Endothelial cell of umbilical vein (primary cell): Measurements from ENCODE around the gene MEIOB. TPM values are rescaled to one million over a fixed set of nuclear protein-coding genes. Genes with fewer than 3 reads are reported as not detected.

Source experiments
- BruUV-seq: library from RNA; stranded (reverse); fragments of 400-500 nt; replicated peaks from 2 replicates; lab custom pipeline; 2021; lab: Mats Ljungman, UMichigan
- CTCF ChIA-PET: fragments of 300-600, 350-600 bp; sonication (Branson Sonifier 250); formaldehyde crosslinking; loops from one replicate; lab custom pipeline; 2021; ENCODE audit warnings: antibody characterized with exemption, inconsistent platforms; lab: Charles Lee
- POLR2A ChIA-PET: fragments of 300-600, 350-600 bp; sonication (Branson Sonifier 250); formaldehyde crosslinking; loops from one replicate; lab custom pipeline; 2021; ENCODE audit warnings: antibody characterized with exemption, inconsistent platforms; lab: Charles Lee
- DNase-seq: peaks from one replicate; pipeline ENCODE4 v3.0.0-alpha.2; 2011; ENCODE audit warnings: low read depth, low spot score
- FAIRE-seq: peaks from 2 replicates; lab custom pipeline; 2011; peaks lifted over from hg19 to GRCh38; lab: Jason Lieb, UNC
- H2AFZ ChIP-seq: 2 replicates; pipeline ENCODE4 v1.6.0; 2012; ENCODE audit warnings: low read depth, low read length, control low read depth, inconsistent platforms
- H3K27ac ChIP-seq: 2 replicates; pipeline ENCODE4 v1.5.1; 2011; ENCODE audit warnings: low read depth, mild to moderate bottlenecking, control low read depth, low read length, moderate library complexity; ENCODE audit not compliant: insufficient read depth
- H3K27me3 ChIP-seq, 2 experiments: 2 replicates each; pipeline versions ENCODE4 v1.6.0 to v1.6.1; 2011; ENCODE audit warnings: low read length in 2 of 2, mixed read lengths in 1 of 2; ENCODE audit not compliant: control insufficient read depth in 2 of 2, insufficient read depth in 2 of 2
- H3K36me3 ChIP-seq, 2 experiments: 2 replicates in 1 of 2; 3 replicates in 1 of 2; pipeline ENCODE4 v1.5.1; 2011; ENCODE audit warnings: low read length in 2 of 2, mild to moderate bottlenecking in 1 of 2, moderate library complexity in 1 of 2; ENCODE audit not compliant: control insufficient read depth in 2 of 2, insufficient read depth in 2 of 2; ENCODE audit errors: extremely low read depth in 1 of 2
- H3K4me1 ChIP-seq: 3 replicates; pipeline ENCODE4 v1.5.1; 2011; ENCODE audit warnings: mild to moderate bottlenecking, low read length; ENCODE audit not compliant: control insufficient read depth, insufficient read depth; ENCODE audit errors: extremely low read depth
- H3K4me2 ChIP-seq: 2 replicates; pipeline ENCODE4 v1.6.1; 2011; ENCODE audit warnings: low read length, control low read depth, mixed read lengths; ENCODE audit not compliant: insufficient read depth
- H3K4me3 ChIP-seq, 3 experiments: fragments of 200-600 bp in 1 of 3; sonication (generic), shearing (Covaris generic) in 1 of 3; replicated peaks in 1 of 3; 2 replicates each; pipeline ENCODE4 v1.5.1; 2011 to 2016; ENCODE audit warnings: control low read depth in 3 of 3, low read length in 3 of 3, mild to moderate bottlenecking in 2 of 3, inconsistent platforms in 1 of 3, low read depth in 1 of 3, moderate library complexity in 1 of 3; ENCODE audit not compliant: insufficient read depth in 1 of 3
- H3K79me2 ChIP-seq: 2 replicates; pipeline ENCODE4 v1.6.0; 2012; ENCODE audit warnings: low read length, inconsistent platforms; ENCODE audit not compliant: control insufficient read depth, insufficient read depth
- H3K9ac ChIP-seq: replicated peaks from 2 replicates; pipeline ENCODE3; 2011; ENCODE audit warnings: low read length, control low read depth; ENCODE audit not compliant: insufficient read depth; ENCODE audit errors: extremely low read depth
- H3K9me1 ChIP-seq: replicated peaks from 3 replicates; pipeline ENCODE4 v1.6.0; 2011; ENCODE audit warnings: mild to moderate bottlenecking, low read length; ENCODE audit not compliant: control insufficient read depth, insufficient read depth; ENCODE audit errors: extremely low read depth
- H3K9me3 ChIP-seq: replicated peaks from 2 replicates; pipeline ENCODE4 v1.5.1; 2012; ENCODE audit warnings: low read length, inconsistent platforms; ENCODE audit not compliant: control insufficient read depth, insufficient read depth
- H4K20me1 ChIP-seq: replicated peaks from 2 replicates; pipeline ENCODE3; 2011; ENCODE audit warnings: mild to moderate bottlenecking, low read length; ENCODE audit not compliant: control insufficient read depth, insufficient read depth; ENCODE audit errors: extremely low read depth
- EZH2 ChIP-seq: IDR thresholded peaks from 2 replicates; pipeline ENCODE4 v1.6.1; 2012; ENCODE audit warnings: borderline replicate concordance, low read depth, mild to moderate bottlenecking, moderate library complexity, low read length, inconsistent platforms; ENCODE audit not compliant: severe bottlenecking
- FOS ChIP-seq: IDR thresholded peaks from 2 replicates; pipeline ENCODE4 v1.6.1; 2011; ENCODE audit warnings: mild to moderate bottlenecking, low read length, moderate library complexity, borderline replicate concordance; ENCODE audit not compliant: insufficient read depth
- GATA2 ChIP-seq: IDR thresholded peaks from 2 replicates; pipeline ENCODE4 v1.7.0; 2011; ENCODE audit warnings: low read depth, mild to moderate bottlenecking, moderate library complexity, mixed read lengths, low read length; ENCODE audit not compliant: insufficient read length, insufficient read depth
- MYC ChIP-seq: IDR thresholded peaks from one replicate; pipeline ENCODE4 v1.6.1; 2011; ENCODE audit warnings: mild to moderate bottlenecking, low read depth, low read length
- POLR2A ChIP-seq: IDR thresholded peaks from 2 replicates; pipeline ENCODE4 v1.6.1; 2012; ENCODE audit warnings: low read depth, mild to moderate bottlenecking, control low read depth, low read length
- POLR2AphosphoS5 ChIP-seq: IDR thresholded peaks from 2 replicates; pipeline ENCODE4 v1.6.1; 2012; ENCODE audit warnings: low read depth, mild to moderate bottlenecking, control low read depth, low read length, moderate library complexity; ENCODE audit not compliant: insufficient read depth
- dilution Hi-C: fragments of 300-500 bp; cut with MboI; formaldehyde crosslinking; loops from one replicate; pipeline ENCODE4 v1.15.0; 2019; ENCODE audit warnings: low sequenced_read_pairs; ENCODE audit not compliant: extremely low pct_ligation_motif_present
- intact Hi-C: fragments of 100-400 bp; cut with micrococcal nuclease; formaldehyde crosslinking; loops from one replicate; pipeline ENCODE4 v1.10.0; 2022
- polyA plus RNA-seq, 4 experiments: library from polyadenylated mRNA; depleted of rRNA in 3 of 4; stranded (reverse) in 3 of 4; unstranded in 1 of 4; fragments of >200 nt; gene quantifications; 2 replicates each; pipeline versions ENCODE4 v1.2.1 to v1.2.3, GENCODE V29; 2011 to 2012; ENCODE audit warnings: missing spikeins in 1 of 4
- total RNA-seq: library from RNA; stranded (reverse); gene quantifications from 2 replicates; pipeline ENCODE4 v1.2.3, GENCODE V29; 2021
- TF ChIP-seq, protein P1 (sequence below): IDR thresholded peaks from 2 replicates; pipeline ENCODE4 v1.6.1; 2011; ENCODE audit not compliant: insufficient read depth, insufficient read length
- TF ChIP-seq, protein P2 (sequence below), 2 donors: IDR thresholded peaks; 1 replicate in 1 of 2; 2 replicates in 1 of 2; pipeline ENCODE4 v1.5.1; 2011; ENCODE audit warnings: low read length in 2 of 2, mild to moderate bottlenecking in 2 of 2, moderate library complexity in 2 of 2, control low read depth in 1 of 2, inconsistent platforms in 1 of 2, low read depth in 1 of 2; ENCODE audit not compliant: insufficient read depth in 1 of 2; ENCODE audit errors: extremely low read depth in 1 of 2

Gene MEIOB
- total and polyA plus RNA-seq, 2 donors (not counting 3 experiments of a cell fraction or from before 2014, with no cell fraction given), result 0.04 TPM; not detected in 1

DNA sequence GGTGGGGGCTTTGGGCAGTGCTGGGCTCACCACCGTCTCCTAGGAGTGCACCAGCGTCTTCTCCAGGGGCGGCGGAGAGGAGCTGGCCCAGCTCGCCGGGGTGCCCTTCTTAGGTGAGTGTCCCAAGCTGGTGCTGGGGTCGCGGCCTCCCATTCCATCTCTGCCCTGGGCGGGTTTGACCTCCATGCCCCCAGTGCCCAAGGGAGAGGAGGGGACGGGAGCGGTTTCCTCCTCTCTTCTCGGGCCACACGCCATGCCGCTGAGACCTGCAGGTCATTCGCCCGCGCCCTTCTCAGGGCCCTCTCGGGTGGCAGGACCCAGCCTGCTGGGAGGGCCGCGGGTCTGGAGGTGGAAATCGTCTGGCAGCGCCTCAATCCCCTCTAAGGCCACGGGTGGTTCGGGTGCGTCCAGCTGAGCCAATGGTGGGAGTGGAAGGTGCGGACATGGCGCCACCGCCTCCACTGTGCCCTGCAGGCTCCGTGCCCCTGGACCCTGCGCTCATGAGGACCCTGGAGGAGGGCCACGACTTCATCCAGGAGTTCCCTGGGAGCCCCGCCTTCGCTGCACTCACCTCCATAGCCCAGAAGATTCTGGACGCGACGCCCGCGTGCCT lies 83.8 kb downstream of the MEIOB start:
- FAIRE-seq (no peak), DNase-seq (no peak)
- no peak overlapping the region for H3K27ac ChIP-seq
- no TSS peak for BruUV-seq
- peaks cover 5% of the 10 kb centered on the region for H3K4me1 ChIP-seq
- intact Hi-C loops, result loop anchor here (10.0 kb wide), 1 partner anchor 483 kb away; the partner anchor contains the start of gene UBE2I
- H3K36me3 ChIP-seq, result peaks cover 0 to 23% of the 10 kb centered on the region in 2 experiments
- dilution Hi-C loops, result no loop called here
- H3K4me3 ChIP-seq, result no peak overlapping the region
- H3K27me3 ChIP-seq, result no peaks in the 10 kb centered on the region
- H3K9me3 ChIP-seq, result no peaks in the 10 kb centered on the region
- ChIA-PET POLR2A (no interaction called here), CTCF (no interaction called here)
- H3K79me2 ChIP-seq, result peaks cover 23% of the 10 kb centered on the region
- no peaks in the 10 kb centered on the region for H4K20me1 ChIP-seq
- no peak for TF ChIP-seq GATA2
- TF ChIP-seq POLR2AphosphoS5, result no peak
- TF ChIP-seq, protein P1, sequence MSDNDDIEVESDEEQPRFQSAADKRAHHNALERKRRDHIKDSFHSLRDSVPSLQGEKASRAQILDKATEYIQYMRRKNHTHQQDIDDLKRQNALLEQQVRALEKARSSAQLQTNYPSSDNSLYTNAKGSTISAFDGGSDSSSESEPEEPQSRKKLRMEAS, result no peak
- TF ChIP-seq FOS, result no peak
- TF ChIP-seq, protein P2, sequence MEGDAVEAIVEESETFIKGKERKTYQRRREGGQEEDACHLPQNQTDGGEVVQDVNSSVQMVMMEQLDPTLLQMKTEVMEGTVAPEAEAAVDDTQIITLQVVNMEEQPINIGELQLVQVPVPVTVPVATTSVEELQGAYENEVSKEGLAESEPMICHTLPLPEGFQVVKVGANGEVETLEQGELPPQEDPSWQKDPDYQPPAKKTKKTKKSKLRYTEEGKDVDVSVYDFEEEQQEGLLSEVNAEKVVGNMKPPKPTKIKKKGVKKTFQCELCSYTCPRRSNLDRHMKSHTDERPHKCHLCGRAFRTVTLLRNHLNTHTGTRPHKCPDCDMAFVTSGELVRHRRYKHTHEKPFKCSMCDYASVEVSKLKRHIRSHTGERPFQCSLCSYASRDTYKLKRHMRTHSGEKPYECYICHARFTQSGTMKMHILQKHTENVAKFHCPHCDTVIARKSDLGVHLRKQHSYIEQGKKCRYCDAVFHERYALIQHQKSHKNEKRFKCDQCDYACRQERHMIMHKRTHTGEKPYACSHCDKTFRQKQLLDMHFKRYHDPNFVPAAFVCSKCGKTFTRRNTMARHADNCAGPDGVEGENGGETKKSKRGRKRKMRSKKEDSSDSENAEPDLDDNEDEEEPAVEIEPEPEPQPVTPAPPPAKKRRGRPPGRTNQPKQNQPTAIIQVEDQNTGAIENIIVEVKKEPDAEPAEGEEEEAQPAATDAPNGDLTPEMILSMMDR (IDR thresholded peaks at IDR 0.05; ENCODE audit: extremely low read depth in 1 of 2, insufficient read depth in 1 of 2, low read depth in 1 of 2, low read length in 2 of 2), result no peak
- TF ChIP-seq POLR2A, result no peak
- TF ChIP-seq MYC, result no peak
- TF ChIP-seq EZH2, result no peak
- no peak overlapping the region for H3K9ac ChIP-seq
- H3K9me1 ChIP-seq, result no peaks in the 10 kb centered on the region
- H2AFZ ChIP-seq, result no peak overlapping the region
- H3K4me2 ChIP-seq, result no peak overlapping the region
